ENCODE measurements around the gene FAM171A1.

Gene FAM171A1

DNA sequence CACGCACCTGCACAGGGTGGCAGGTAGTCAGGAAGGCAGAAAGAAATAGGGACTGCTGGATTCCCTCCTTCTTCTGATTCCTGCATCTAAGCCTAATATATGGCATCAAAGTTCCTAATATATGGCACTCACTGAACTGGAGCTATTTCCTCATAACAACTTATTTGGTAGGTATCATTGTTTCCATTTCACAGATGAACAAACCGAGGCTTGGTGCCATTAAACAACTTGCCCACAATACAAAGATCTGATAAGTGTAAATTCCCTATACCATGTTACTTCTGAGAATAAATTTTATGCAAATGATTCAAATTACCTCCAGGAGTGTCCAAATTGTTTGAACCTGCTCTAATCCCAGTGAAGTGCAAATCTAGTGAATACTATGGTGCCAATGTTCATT is 2.1 kb upstream of the FAM171A1 start:
- no peak for DNase-seq (ENCODE audit: low spot score)

DNA sequence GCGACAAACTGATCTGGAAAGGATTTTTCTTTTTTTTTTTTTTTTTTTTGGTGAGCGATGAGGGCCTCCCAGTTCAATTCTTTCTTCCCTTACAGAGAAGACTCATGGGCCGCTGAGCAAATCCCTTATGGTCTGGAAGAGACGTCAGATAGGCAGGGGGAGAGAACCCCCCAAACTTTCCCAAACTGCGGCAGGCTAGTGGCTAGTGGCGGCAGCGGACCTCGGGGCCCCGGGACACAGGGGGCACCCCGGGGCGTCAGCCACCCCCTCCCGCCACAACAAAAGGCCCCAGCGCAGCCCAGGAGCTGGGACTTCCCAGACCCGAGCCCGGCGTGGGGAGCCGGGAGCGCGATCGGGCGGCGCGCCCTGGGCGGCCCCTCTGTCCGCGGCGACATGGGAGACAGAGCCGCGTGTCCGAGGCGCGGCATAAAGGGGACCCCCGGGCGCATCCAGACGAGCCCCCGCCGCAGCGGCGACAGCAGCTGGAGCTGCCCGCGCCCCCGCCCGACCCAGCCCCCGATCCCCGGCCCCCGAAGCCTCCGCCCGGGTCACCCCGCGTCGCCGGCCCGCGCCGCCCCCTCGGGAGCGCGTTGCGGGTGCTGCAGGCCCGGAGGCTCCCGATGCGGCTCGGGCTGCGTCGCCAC is 755 bp downstream of the FAM171A1 start:
- DNase-seq (ENCODE audit: low spot score) = peak; percentile 34

DNA sequence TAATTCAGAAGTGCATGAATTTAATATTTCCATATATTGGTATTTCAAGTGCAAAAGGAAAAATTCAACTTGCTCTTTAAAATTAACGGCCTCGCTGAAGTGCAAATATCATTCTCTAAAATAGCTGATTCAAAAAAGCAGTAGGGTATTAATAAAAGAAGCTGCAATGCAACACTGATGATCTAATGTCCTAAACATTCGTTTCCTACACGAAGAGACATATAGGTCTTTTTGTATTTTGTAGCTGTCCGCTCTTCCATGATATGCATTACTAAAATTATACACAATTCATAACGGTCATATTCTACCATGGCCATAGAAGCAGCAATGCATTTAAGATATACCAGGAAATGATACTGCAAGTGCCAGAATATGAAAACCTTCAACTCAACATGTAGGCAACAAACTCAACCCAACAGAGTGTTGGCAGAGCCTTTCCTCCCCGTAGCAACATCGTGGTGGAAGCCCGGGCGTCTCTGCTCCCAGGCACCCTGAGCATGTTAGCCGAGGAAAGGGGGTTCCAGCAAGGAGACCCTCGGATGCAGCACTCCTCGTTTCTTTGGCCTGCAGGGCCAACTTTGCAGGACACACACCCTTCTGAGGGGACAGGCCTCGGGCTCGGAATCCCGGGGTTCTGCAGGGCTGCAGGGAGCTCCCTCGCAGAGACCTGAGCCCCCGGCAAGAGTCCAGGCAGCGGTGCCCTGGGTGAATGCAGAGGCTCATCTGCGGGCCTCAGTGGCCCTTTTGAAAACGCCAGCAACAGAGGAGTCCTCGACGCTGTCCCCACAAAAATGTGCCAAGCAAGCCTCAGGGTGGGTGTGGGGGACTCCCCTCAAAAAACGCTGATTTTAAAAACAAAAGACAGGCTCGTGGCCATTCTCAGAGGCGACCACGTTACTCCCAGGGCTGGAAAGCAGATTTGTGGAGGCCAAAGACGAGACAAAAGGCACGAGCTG is 1.6 kb downstream of the FAM171A1 start:
- peak; percentile 52 for DNase-seq (ENCODE audit: low spot score)

DNA sequence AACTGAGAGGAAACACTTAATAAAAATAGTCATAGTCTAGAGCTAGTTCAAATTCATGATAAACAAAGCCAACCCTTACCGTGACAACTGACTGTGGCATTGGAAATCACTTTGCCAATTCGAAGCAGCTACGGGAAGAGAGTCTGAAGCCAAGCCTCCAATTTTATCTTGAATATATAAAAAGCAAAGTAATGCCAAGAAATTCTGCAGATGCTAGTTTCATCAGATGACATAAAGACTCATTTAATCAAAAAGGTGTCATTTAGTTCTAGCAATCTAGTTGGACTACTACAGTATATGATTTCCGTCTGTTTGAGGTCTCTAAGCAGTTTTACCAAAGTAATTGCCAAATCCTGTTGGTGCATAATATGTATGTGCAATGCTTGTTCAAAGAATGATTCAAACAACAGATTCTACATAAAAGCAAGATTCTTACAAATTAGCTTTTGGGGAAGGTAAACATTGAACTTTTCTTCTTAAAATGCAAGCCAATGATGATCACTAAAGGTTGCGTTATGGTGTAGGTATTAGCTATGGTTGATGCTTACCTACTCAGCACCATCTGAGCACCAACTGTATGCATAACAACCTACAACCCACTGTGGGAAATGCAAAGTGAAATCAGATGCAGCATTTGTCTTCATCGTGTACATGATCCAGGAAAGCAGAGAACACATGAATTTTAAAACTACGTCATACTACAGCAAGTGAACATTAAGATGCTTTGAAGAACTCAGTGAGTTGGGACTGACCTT is 2.8 kb downstream of the FAM171A1 start:
- peak; percentile 30 for DNase-seq (ENCODE audit: low spot score)

DNA sequence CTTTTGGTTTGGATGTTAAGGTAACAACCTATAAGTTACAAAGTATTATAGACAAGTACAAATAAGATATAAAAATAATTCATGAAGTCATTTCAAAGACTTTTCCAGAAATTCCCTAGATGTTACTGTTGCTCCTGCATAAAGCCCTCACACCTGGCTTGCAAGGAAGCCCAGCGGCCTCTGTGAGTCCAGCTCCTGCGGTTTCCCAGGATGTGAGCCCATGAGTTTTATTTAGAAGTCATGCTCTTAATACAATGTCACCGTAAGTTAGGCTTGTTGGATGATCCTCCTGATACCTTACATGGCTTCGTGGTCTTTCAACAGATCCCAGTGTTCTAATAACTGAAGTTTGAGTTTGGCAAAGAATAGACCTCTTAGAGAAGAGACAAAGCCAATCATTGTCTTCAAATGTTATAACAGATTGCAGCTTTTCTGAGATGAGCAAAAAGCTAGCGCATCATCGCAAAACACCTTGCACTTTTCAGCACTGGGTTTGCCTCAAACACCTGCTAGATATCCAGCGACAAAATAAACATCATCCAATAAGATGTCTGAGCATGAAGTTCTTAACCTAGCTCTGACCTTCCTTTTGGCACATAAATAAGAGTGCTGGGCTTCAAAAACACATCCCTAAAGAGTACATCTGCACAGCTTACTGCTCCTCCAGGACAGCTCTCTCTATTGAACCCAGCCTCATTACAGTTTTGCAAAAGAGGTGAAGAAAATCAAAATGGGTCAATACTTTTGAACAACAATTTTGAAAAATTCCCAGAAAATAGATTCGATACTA is 3.6 kb downstream of the FAM171A1 start:
- peak; percentile 15 for DNase-seq (ENCODE audit: low spot score)

DNA sequence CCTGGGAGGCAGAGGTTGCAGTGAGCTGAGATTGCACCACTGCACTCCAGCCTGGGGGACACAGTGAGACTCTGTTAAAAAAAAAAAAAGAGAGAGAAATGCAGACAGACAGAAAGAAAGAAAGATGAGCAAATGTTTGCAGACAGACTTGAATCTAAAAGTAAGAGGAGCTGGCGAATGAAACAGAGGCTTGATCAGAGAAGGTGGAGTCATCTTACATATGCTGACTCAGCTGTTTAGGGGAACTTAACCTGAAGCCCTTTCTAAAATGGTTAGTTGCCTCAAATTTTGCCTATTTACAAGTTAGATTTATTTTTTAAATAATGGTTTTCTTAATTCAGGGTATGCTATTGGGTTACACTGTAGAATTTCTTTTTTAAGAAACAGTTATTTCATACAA is 5.4 kb downstream of the FAM171A1 start:
- DNase-seq (ENCODE audit: low spot score) = no peak

DNA sequence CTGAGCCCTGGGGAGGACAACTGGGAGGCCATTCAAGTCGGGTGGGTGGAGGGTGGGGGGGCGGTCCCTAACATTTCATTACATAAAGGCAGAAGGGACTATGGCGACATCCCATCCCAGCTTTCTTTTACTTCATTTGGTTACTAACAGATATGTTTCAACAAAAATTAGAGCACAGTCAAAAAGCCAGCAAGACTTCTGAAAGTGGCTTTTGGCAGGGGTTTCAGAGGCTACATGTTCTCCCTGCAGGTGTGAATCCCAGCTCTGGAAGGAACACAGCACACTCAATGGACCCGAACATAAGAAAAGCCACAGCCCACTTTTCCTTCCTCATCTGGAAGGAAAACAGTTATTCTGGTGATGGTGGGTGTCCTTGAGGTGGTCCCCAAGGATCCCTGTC is 7.1 kb downstream of the FAM171A1 start:
- DNase-seq (ENCODE audit: low spot score) = no peak

DNA sequence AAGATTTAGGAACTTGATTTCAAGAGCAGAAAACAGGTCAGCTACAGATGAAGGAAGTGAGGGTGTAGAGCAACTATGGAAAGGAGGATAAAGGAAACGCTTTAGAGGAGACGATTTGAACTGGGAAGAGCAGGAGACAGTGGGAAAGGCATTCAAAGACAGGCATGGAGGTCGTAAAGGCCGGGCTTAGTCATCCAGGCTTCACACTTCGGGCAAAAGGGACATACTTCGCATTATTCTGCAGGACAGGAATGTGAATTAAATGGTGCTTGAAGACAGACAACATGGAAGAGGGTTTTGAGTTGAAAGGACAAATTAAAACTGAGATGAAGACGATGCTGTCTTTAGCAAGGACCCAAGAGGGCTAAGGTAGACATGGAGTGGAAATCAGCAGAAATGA is 8.1 kb downstream of the FAM171A1 start:
- DNase-seq (ENCODE audit: low spot score) = no peak

DNA sequence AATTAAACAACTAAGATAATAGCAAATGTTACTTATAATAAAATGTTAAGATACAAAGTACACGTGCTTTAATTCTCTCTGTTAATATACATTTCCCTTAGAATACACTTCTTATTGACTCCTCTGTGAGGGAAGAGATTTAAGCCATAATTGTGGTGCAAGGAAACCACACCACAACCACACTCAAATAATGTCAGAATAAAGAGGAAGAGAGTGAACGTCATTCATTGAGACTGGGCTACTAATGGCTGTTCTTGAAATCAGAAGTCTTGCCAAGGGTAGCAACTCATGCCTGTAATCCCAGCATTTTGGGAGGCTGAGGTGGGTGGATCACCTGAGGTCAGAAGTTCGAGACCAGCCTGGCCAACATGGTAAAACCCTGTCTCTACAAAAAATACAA is 10.0 kb downstream of the FAM171A1 start:
- DNase-seq (ENCODE audit: low spot score) = no peak

DNA sequence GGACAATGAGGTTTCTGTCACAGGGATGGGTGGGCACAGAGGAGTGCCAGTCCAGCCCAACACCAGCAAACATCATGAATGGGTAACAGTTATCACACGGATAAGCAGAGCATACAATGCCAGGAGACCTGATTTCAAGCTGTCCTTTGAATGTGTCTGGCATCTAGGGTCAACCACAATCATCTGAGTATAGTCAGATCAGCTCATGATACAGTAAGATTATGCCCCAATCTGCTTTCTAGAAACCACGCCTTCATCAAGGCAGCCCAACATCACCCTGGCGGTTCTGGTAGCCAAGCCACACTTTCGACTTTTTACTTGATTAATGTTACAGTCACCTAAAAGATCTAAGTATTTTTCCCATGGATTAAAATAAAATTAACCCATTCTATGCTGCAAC is 10.5 kb downstream of the FAM171A1 start:
- DNase-seq (ENCODE audit: low spot score) = no peak

DNA sequence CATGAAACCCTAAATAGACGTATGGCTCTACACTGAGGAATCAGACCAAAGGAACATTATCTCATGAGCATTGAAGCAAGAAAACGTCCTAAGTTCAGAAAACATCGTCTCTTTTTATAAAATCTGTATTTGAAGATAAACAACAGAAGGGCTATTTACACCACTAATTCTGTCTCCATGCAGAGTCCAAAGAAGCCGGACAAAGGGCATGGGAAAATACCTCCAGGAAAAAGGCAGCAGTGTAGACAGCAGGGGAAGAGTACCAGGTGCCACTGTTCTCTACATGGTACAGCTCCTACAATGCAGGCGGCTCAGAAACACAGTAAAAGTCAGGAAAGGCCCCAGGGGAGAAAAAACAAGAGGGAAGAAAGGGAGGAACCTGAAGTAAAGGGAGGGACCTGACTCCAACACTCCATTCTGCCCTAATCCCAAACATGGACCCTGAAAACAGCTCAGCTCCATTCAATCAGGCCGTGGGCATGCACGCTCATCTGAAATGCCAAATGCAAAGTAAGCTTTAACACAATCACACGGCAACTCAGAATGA is 17.5 kb downstream of the FAM171A1 start:
- no peak for DNase-seq (ENCODE audit: low spot score)

DNA sequence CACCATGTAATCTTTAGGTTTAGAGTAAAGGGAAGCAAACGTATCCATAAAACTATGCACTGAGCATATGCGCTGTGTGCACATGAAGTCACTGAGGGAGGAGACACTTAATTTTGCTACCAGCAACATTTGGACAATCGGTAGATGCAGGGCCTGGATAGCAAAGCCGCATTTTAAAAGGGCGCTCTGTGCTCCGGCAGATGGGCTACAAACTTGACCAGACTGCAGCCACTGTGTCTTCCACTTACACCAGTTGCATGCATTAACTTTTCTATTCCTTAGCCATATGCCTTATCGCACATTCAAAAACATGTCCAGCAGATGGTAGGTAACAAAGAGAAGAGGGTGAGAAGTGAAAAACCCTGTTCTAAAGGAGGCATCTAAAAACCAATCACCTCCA is 18.3 kb downstream of the FAM171A1 start:
- no peak for DNase-seq (ENCODE audit: low spot score)

DNA sequence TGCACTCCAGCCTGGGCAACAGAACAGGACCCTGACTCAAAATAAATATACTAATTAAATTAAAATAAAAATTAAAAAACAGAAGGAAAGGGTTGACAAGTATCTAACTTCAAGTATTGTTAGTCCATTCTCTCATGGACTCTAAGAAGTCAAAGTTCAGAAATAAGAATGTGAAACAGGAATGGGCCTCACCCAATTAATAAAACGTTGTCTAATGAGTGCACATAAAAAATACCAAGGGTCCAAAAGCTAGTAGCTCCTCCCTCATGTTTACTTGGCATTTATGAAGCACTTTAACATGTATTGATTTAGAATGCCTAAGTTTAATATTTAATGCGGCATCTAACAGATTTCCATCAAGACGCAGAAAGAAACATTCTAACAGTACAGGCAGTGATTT is 18.9 kb downstream of the FAM171A1 start:
- no peak for DNase-seq (ENCODE audit: low spot score)

DNA sequence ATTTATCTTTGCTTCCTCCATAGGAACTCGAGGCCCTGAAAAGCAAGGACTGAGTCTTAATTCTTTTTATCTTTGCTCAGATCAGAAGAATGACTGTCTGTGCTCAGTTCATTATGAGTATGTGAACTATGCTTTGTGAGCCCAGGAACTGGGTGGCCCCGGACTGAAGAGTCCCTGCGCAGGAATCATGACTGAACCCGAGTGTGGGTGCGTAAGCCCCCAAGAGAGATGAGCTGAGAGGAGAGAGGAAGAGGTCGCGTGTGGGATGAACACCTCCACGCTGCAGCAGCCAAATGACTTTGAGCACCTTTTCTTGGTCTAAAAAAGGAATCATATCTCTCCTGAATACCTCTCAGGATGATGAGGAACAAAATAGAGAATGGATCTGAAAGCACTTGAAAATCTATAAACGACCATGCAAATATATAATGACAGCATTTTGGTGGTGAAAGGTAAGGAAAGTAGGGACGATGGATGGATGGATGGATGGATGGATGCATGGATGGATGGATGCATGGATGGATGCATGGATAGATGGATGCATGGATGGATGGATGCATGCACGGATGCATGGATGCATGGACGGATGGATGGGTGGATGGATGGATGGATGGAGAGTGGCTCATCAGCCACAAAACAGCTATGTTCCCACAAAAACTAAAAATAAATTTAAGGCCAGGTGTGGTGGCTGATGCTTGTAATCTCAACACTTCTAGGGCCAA is 19.8 kb downstream of the FAM171A1 start:
- no peak for DNase-seq (ENCODE audit: low spot score)

DNA sequence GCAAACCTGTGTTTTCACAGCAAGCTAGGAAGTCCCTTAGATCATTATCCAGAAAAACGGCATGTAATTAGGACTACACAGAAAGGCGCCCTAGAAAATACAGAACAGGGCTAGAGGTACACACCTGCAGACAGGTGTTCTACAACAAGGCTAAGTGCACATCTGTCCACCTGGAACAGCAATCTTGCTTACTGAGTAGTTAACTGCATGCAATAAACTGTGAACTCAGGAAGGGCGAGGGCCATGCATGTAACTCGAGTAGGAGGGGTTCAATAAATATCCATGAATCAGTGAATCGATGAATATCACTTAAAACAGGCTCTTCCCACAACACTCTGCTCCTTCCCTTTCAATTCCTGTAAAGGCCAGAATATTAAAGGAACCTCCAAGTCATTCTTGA is 22.0 kb downstream of the FAM171A1 start:
- DNase-seq (ENCODE audit: low spot score) = no peak

DNA sequence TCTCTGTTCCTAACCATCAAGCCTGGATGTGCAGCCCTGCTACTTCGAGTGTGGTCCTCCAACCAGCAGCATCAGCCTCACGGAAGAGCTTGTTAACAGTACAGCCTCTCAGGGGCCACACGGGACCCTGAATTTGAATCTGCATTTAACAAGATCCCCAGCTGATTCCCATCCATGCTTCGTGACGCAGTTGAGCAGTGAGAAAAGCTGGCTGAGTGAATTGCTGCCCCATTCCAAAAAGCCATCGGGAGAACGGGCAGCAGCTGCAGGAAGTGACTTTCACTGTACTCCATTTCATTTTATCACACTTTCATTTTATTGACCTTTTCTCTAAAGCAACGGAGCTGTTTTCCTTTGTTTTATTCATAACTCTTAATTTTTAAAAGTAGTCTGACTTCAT is 22.5 kb downstream of the FAM171A1 start:
- peak; percentile 13 for DNase-seq (ENCODE audit: low spot score)

DNA sequence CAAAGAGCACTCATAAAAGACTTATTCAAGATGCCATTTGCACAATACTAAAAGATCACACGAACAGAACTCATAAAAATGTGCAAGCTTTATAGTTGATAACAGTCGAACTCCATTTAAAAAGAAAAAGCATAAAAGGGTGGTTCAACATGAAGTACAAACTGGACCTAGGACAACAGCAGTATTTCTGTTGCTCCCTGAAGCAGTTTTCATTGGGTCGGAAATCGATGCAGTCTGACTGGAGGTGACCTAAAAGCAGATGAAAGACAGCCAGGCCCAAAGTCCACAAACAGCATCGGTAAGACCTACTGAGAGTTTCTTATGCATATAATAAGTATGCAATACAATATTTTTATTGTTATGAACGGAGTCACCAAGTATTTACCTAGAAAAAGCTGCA is 23.9 kb downstream of the FAM171A1 start:
- peak; percentile 16 for DNase-seq (ENCODE audit: low spot score)

DNA sequence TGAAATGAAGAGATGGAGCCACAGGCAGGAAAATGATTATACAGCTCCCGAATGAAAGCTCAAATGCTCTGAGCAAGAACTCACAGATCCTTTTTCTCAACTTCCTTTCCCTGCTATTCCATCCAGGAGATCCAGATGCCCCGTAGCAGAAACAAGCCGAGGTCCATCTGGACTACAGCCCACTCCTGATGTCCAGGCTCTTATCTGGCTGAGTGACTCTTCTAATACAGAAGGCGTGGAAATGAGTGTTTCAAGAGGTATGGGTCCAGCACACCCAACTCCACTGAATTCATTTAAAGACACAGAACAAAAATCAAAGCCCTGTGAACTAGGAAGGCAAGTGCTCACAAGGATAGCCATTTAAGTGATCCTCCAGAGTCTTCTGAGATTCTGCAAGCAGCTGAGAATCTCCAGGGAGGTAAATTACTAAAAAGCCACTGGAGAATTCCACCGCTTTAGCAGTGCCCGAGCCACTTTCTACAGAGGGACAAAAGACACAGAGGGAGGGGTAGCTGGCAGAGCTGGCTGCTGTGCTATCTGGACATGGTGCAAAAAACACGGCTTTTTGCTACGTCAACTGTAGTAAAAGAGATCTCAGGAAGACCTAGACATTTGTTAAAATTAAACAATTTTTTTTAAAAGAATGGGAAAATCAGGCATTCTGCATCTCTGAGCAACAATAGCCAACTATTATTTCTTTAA is 24.5 kb downstream of the FAM171A1 start:
- DNase-seq (ENCODE audit: low spot score) = peak; percentile 36

DNA sequence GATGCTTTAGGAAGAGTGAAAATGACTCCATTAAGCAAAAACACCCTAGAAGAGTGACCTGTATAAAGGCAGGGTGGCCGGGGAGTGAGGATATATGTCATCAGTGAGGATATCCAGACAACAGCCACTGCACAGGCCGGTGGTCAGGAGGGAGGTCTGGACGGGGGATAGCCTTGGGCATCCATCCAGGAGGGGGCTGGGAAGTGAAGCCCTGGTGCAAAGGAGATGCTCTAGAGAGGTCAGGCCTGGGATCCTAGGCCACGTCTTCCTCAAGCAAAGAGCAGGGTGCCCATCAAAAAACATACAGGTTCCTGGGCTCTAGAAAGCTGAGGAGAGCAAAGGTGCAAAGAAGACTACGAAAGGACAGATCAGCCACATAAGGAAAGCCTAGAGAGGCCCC is 25.6 kb downstream of the FAM171A1 start:
- no peak for DNase-seq (ENCODE audit: low spot score)

DNA sequence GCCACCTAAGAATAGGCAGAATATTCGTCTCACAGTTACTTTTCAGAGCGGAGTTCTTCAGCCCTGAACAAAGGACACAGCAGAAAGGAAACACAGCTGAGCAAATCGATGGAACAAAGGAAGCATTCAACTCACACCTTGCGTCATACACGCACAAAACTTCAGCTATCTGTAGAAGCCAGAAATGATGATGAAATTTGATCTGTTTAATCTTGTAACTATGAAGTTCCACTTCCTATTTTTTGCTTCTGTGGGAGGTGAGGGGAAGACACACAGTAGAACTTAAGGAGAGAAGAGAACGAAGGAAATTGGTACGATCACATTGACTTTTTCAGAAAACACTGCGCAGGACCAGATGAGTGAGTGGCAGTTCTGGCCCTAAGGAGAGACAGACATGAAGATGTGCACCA is 26.2 kb downstream of the FAM171A1 start:
- DNase-seq (ENCODE audit: low spot score) = no peak

Data from cerebellar cortex (tissue), 1 donor.